Measurements from ENCODE around the gene RPL37A. TPM values are rescaled to one million over a fixed set of nuclear protein-coding genes. Genes with fewer than 3 reads are reported as not detected.

RPL37A gene
- polyA plus RNA-seq, 1 donor from 2014 or later = 1,655 TPM

DNA sequence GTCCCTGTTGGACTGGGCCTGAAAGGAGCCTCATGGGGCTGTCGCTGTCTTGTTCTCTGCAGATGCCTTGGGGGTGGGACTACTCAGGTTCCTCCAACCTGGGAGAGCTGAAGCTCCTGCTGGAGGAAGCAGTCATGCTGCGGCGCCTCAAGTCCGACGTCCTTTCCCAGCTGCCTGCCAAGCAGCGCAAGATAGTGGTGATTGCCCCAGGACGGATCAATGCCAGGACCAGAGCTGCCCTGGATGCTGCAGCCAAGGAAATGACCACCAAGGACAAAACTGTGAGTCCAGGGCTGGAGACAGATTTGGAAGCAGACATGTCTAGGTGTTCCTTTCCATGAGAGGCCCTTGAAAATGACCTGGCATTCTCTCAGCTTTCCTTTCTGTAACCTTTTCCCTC lies 47.9 kb upstream of the RPL37A start:
- Histone ChIP-seq H3K79me2 (replicated peaks; ENCODE audit: insufficient read depth, low read length) (no peaks in the 10 kb centered on the region), H3F3A (ENCODE audit: insufficient read depth, low read length, poor library complexity, severe bottlenecking) (no peaks in the 10 kb centered on the region), H3K4me3 (ENCODE audit: low read length) (no peak overlapping the region), H3K9me3 (ENCODE audit: low read length) (no peaks in the 10 kb centered on the region), H4K20me1 (ENCODE audit: insufficient read depth) (no peaks in the 10 kb centered on the region), H3K27me3 (ENCODE audit: insufficient read depth, low read depth, low read length) (no peaks in the 10 kb centered on the region), H3K9me2 (ENCODE audit: insufficient read depth, low read length) (no peaks in the 10 kb centered on the region), H2AFZ (ENCODE audit: low read depth, low read length) (no peak overlapping the region), H3K9ac (ENCODE audit: low read length) (no peak overlapping the region), H3K27ac (ENCODE audit: low read length) (no peak overlapping the region), H3K4me2 (ENCODE audit: low read length) (no peak overlapping the region), H3K36me3 (ENCODE audit: insufficient read depth, low read length) (peaks cover 22% of the 10 kb centered on the region)
- TF ChIP-seq TAF1 (IDR thresholded peaks at IDR 0.05; ENCODE audit: low read depth) = no peak

DNA sequence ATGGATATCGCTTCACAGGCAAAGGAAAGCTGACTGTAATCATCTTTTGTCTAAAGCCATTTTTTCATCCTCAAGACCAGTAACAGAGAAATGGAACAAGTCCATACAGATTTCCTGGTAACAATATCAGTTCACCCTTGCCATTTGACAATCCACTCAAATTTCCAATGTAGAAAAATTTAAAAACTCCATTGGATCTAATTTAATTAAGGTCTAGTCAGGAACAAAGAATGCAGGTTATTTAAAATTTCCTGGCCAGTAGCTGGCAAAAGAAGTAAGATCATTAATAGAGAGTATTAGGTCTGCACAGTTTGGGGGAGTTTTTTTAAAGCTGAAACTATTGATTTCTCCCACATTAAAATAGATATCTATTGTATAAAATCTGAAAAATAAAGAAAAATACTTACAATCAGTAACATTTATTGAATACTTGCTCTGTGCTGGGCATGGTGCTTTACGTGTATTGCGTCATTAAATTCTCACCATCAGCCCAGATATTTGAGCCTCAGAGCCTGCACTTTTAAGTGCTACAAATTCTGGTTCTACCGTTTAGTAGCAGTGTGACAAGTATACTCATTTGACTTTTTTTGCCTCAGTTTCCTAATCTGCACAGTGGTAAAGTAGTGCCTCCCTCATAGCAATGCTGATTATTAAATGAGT lies 44.6 kb upstream of the RPL37A start:
- Histone ChIP-seq H3K27me3 (ENCODE audit: insufficient read depth, low read depth, low read length) (no peaks in the 10 kb centered on the region), H4K20me1 (ENCODE audit: insufficient read depth) (no peaks in the 10 kb centered on the region), H3K4me3 (ENCODE audit: low read length) (no peak overlapping the region), H2AFZ (ENCODE audit: low read depth, low read length) (no peak overlapping the region), H3K4me2 (ENCODE audit: low read length) (no peak overlapping the region), H3K36me3 (ENCODE audit: insufficient read depth, low read length) (peaks cover 11% of the 10 kb centered on the region), H3K79me2 (replicated peaks; ENCODE audit: insufficient read depth, low read length) (no peaks in the 10 kb centered on the region), H3K9me3 (ENCODE audit: low read length) (no peaks in the 10 kb centered on the region), H3K27ac (ENCODE audit: low read length) (no peak overlapping the region), H3K9me2 (ENCODE audit: insufficient read depth, low read length) (no peaks in the 10 kb centered on the region), H3F3A (ENCODE audit: insufficient read depth, low read length, poor library complexity, severe bottlenecking) (no peaks in the 10 kb centered on the region), H3K9ac (ENCODE audit: low read length) (no peak overlapping the region)
- no peak for TF ChIP-seq EP300 (conservative IDR thresholded peaks at IDR 0.05; ENCODE audit: poor library complexity, severe bottlenecking)
- TF ChIP-seq, protein P1, sequence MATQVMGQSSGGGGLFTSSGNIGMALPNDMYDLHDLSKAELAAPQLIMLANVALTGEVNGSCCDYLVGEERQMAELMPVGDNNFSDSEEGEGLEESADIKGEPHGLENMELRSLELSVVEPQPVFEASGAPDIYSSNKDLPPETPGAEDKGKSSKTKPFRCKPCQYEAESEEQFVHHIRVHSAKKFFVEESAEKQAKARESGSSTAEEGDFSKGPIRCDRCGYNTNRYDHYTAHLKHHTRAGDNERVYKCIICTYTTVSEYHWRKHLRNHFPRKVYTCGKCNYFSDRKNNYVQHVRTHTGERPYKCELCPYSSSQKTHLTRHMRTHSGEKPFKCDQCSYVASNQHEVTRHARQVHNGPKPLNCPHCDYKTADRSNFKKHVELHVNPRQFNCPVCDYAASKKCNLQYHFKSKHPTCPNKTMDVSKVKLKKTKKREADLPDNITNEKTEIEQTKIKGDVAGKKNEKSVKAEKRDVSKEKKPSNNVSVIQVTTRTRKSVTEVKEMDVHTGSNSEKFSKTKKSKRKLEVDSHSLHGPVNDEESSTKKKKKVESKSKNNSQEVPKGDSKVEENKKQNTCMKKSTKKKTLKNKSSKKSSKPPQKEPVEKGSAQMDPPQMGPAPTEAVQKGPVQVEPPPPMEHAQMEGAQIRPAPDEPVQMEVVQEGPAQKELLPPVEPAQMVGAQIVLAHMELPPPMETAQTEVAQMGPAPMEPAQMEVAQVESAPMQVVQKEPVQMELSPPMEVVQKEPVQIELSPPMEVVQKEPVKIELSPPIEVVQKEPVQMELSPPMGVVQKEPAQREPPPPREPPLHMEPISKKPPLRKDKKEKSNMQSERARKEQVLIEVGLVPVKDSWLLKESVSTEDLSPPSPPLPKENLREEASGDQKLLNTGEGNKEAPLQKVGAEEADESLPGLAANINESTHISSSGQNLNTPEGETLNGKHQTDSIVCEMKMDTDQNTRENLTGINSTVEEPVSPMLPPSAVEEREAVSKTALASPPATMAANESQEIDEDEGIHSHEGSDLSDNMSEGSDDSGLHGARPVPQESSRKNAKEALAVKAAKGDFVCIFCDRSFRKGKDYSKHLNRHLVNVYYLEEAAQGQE (IDR thresholded peaks at IDR 0.05; ENCODE audit: borderline replicate concordance) = no peak
- TF ChIP-seq TAF1 (IDR thresholded peaks at IDR 0.05; ENCODE audit: low read depth) = no peak
- no peak for TF ChIP-seq POLR2AphosphoS5 (IDR thresholded peaks at IDR 0.05)
- no peak for TF ChIP-seq SMC3 (conservative IDR thresholded peaks at IDR 0.05; ENCODE audit: poor library complexity)

DNA sequence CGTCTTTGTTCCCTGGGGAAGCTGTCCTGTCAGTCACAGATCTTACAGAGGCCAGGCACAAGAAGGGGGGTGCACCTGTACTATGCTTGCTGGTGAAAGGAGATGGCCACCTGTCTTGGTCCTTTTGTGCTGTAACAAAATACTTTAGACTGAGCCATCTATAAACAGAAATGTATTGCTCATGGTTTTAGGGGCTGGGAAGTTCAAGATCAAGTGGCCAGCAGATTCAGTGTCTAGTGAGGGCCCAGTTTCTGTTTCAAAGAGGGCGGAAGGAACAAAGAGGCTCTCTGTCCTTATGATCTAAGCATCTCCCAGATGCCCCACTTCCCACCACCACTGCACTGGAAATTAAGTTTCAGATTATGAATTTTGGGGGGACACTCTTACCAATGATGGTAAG lies 35.5 kb upstream of the RPL37A start:
- no peak overlapping the region for H3K27ac ChIP-seq (ENCODE audit: low read length)
- TF ChIP-seq EP300 (conservative IDR thresholded peaks at IDR 0.05; ENCODE audit: poor library complexity, severe bottlenecking) (no peak), POLR2AphosphoS5 (IDR thresholded peaks at IDR 0.05) (no peak), SMC3 (conservative IDR thresholded peaks at IDR 0.05; ENCODE audit: poor library complexity) (no peak), MXI1 (conservative IDR thresholded peaks at IDR 0.05; ENCODE audit: poor library complexity, severe bottlenecking) (no peak), TAF1 (IDR thresholded peaks at IDR 0.05; ENCODE audit: low read depth) (no peak), EZH2 (IDR thresholded peaks at IDR 0.05; ENCODE audit: borderline replicate concordance, insufficient read depth, low read length, poor library complexity, severe bottlenecking) (no peak), RAD21 (conservative IDR thresholded peaks at IDR 0.05) (no peak)
- TF ChIP-seq, protein P1 (IDR thresholded peaks at IDR 0.05; ENCODE audit: borderline replicate concordance) = no peak
- TF ChIP-seq, protein P2, sequence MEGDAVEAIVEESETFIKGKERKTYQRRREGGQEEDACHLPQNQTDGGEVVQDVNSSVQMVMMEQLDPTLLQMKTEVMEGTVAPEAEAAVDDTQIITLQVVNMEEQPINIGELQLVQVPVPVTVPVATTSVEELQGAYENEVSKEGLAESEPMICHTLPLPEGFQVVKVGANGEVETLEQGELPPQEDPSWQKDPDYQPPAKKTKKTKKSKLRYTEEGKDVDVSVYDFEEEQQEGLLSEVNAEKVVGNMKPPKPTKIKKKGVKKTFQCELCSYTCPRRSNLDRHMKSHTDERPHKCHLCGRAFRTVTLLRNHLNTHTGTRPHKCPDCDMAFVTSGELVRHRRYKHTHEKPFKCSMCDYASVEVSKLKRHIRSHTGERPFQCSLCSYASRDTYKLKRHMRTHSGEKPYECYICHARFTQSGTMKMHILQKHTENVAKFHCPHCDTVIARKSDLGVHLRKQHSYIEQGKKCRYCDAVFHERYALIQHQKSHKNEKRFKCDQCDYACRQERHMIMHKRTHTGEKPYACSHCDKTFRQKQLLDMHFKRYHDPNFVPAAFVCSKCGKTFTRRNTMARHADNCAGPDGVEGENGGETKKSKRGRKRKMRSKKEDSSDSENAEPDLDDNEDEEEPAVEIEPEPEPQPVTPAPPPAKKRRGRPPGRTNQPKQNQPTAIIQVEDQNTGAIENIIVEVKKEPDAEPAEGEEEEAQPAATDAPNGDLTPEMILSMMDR (IDR thresholded peaks at IDR 0.05; ENCODE audit: poor library complexity, severe bottlenecking) = no peak
- H3K9ac ChIP-seq (ENCODE audit: low read length) = no peak overlapping the region
- H3K9me3 ChIP-seq (ENCODE audit: low read length) = no peaks in the 10 kb centered on the region
- H3K36me3 ChIP-seq (ENCODE audit: insufficient read depth, low read length) = no peaks in the 10 kb centered on the region
- H3K4me3 ChIP-seq (ENCODE audit: low read length) = no peak overlapping the region
- no peaks in the 10 kb centered on the region for H4K20me1 ChIP-seq (ENCODE audit: insufficient read depth)
- no peaks in the 10 kb centered on the region for H3F3A ChIP-seq (ENCODE audit: insufficient read depth, low read length, poor library complexity, severe bottlenecking)
- H3K9me2 ChIP-seq (ENCODE audit: insufficient read depth, low read length) = no peaks in the 10 kb centered on the region
- no peaks in the 10 kb centered on the region for H3K79me2 ChIP-seq (replicated peaks; ENCODE audit: insufficient read depth, low read length)
- H3K4me2 ChIP-seq (ENCODE audit: low read length) = no peak overlapping the region
- no peak overlapping the region for H2AFZ ChIP-seq (ENCODE audit: low read depth, low read length)
- H3K27me3 ChIP-seq (ENCODE audit: insufficient read depth, low read depth, low read length) = no peaks in the 10 kb centered on the region

Data from neural cell (in vitro differentiated cells).